Activated CD4-positive, alpha-beta T cell treated with anti-CD3 and anti-CD28 coated beads for 36 hours (primary cell): ENCODE results near the gene KLHL24. TPM values are rescaled to one million over a fixed set of nuclear protein-coding genes. Genes with fewer than 3 reads are reported as not detected.
"Not testable (repeated sequence)": the region's sequence is repeated elsewhere in the genome, so short reads cannot be mapped to it uniquely, and the experiment has no call there.

Experiments used
- ATAC-seq: fragments of 200-7000 bp; cut with Tn5 transposase; one replicate; pipeline ENCODE4 v1.10.0; 2021; ENCODE audit warnings: mild to moderate bottlenecking, moderate library complexity
- CTCF ChIA-PET: fragments of 350-600 bp; sonication (Branson Sonifier 250); formaldehyde crosslinking; loops from one replicate; lab custom pipeline; 2021; ENCODE audit warnings: antibody characterized with exemption; lab: Charles Lee
- POLR2A ChIA-PET: fragments of 350-600 bp; sonication (Branson Sonifier 250); formaldehyde crosslinking; loops from one replicate; lab custom pipeline; 2021; ENCODE audit warnings: antibody characterized with exemption, inconsistent platforms; lab: Charles Lee
- DNase-seq: peaks from one replicate; pipeline ENCODE4 v3.0.0-alpha.2; 2020
- H3K27ac Mint-ChIP-seq: one replicate; pipeline ENCODE4 v1.8.0; 2021; ENCODE audit warnings: mixed read lengths
- H3K27me3 Mint-ChIP-seq: one replicate; pipeline ENCODE4 v1.8.0; 2021; ENCODE audit warnings: mixed read lengths
- H3K36me3 Mint-ChIP-seq: one replicate; pipeline ENCODE4 v1.8.0; 2021; ENCODE audit warnings: low read depth, mixed read lengths
- H3K4me1 Mint-ChIP-seq: one replicate; pipeline ENCODE4 v1.8.0; 2021; ENCODE audit warnings: mixed read lengths
- H3K4me3 Mint-ChIP-seq: one replicate; pipeline ENCODE4 v1.8.0; 2021; ENCODE audit warnings: mild to moderate bottlenecking, moderate library complexity, mixed read lengths
- H3K9me3 Mint-ChIP-seq: one replicate; pipeline ENCODE4 v1.8.0; 2021; ENCODE audit warnings: low read depth, mixed read lengths
- intact Hi-C, 2 experiments: fragments of 100-400 bp; cut with DNase I in 1 of 2; cut with micrococcal nuclease in 1 of 2; formaldehyde crosslinking; loops; one replicate each; pipeline versions ENCODE4 v1.14.2 to v1.15.1; 2022 to 2024; cut with DNase I, micrococcal nuclease
- total RNA-seq, 2 experiments: library from RNA; stranded (reverse); gene quantifications; one replicate each; pipeline ENCODE4 v1.2.3, GENCODE V29; 2021

Gene KLHL24
- total RNA-seq, 2 experiments from 2014 or later, result 9.6 to 15.8 TPM

- ChIA-PET CTCF (interaction anchor here (0.8 to 1.3 kb wide), 2 partner anchors 26 to 59 kb away, joined by 3 to 4 read pairs; no protein-coding TSS in a partner anchor), POLR2A (interaction anchor here (0.7 kb wide), 1 partner anchor 33 kb away, joined by 3 read pairs; no protein-coding TSS in a partner anchor)
- Mint-ChIP-seq H3K4me3 (no peak overlapping the region), H3K27me3 (no peaks in the 10 kb centered on the region), H3K9me3 (no peaks in the 10 kb centered on the region), H3K27ac (peak overlapping the region; percentile 9), H3K36me3 (peaks cover 18% of the 10 kb centered on the region), H3K4me1 (peaks cover 25% of the 10 kb centered on the region)
- DNase-seq, result no peak
- ATAC-seq, result no peak
- intact Hi-C loops, result loop anchor here (5.0 to 10.0 kb wide), 2 partner anchors 228 to 489 kb away; partner anchors contain the start of gene ABCF3 (in 1 of the 2)
Observed at GRCh38 chr3:183695569-183696364, 60.3 kb downstream of the KLHL24 start.

- no peaks in the 10 kb centered on the region for H3K9me3 Mint-ChIP-seq
- ChIA-PET POLR2A (interaction anchor here (0.8 to 1.7 kb wide), 5 partner anchors 15 to 184 kb away, joined by 3 to 19 read pairs (median 4); partner anchors contain the start of gene KLHL24), CTCF (interaction anchor here (0.7 to 1.3 kb wide), 5 partner anchors 60 to 276 kb away, joined by 3 to 4 read pairs (median 4); partner anchors contain the start of gene KLHL24)
- ATAC-seq (peak; percentile 3), DNase-seq (no peak)
- peak overlapping the region; percentile 91 for H3K4me3 Mint-ChIP-seq
- H3K36me3 Mint-ChIP-seq, result peaks cover 25% of the 10 kb centered on the region
- no peaks in the 10 kb centered on the region for H3K27me3 Mint-ChIP-seq
- peaks cover 31% of the 10 kb centered on the region for H3K4me1 Mint-ChIP-seq
- intact Hi-C loops, result loop anchor here (1.0 to 10.0 kb wide), 7 partner anchors 60 to 598 kb away; partner anchors contain the start of genes ABCF3 (in 1 of the 2) and MCCC1 (in 1 of the 2)
- peak overlapping the region; percentile 89 for H3K27ac Mint-ChIP-seq
Observed at GRCh38 chr3:183697123-183697609, 61.7 kb downstream of the KLHL24 start.

- intact Hi-C loops, result loop anchor here (1.0 to 10.0 kb wide), 8 partner anchors 60 to 601 kb away; partner anchors contain the start of genes ABCF3 (in 1 of the 2), MCCC1 (in 1 of the 2) and PSMD2 (in 1 of the 2)
- H3K4me1 Mint-ChIP-seq, result peaks cover 31% of the 10 kb centered on the region
- peak; percentile 81 for ATAC-seq
Observed at GRCh38 chr3:183697610-183698317, 62.3 kb downstream of the KLHL24 start, which contains the start of gene YEATS2. TSS of gene YEATS2 (plus strand) at chr3:183697797. CDS start at chr3:183715163, 17,366 bp downstream.

GRCh38 chr3:183698318-183698751, 62.9 kb downstream of the KLHL24 start:
- Mint-ChIP-seq H3K4me3 (peak overlapping the region; percentile 91), H3K27me3 (no peaks in the 10 kb centered on the region), H3K36me3 (peaks cover 25% of the 10 kb centered on the region), H3K27ac (peak overlapping the region; percentile 88), H3K9me3 (no peaks in the 10 kb centered on the region), H3K4me1 (peaks cover 36% of the 10 kb centered on the region)
- ChIA-PET CTCF (interaction anchor here (0.6 kb wide), 1 partner anchor 1260 kb away, joined by 4 read pairs; no protein-coding TSS in a partner anchor), POLR2A (interaction anchor here (1.7 kb wide), 1 partner anchor 62 kb away, joined by 19 read pairs; the partner anchor contains the start of gene KLHL24)
- ATAC-seq, result peak; percentile 14
- DNase-seq, result peak; percentile 52
- intact Hi-C loops, result loop anchor here (1.0 to 10.0 kb wide), 4 partner anchors 144 to 600 kb away; partner anchors contain the start of genes ABCF3 (in 1 of the 2) and PSMD2 (in 1 of the 2)

More at GRCh38 chr3:183697610-183698317, 62.3 kb downstream of the KLHL24 start, which contains the start of gene YEATS2:
- POLR2A ChIA-PET, result interaction anchor here (0.8 to 1.7 kb wide), 5 partner anchors 15 to 185 kb away, joined by 3 to 19 read pairs (median 4); partner anchors contain the start of gene KLHL24
- H3K27me3 Mint-ChIP-seq, result no peaks in the 10 kb centered on the region
- H3K9me3 Mint-ChIP-seq, result no peaks in the 10 kb centered on the region
- peak within 1 kb of the TSS; percentile 89 for H3K27ac Mint-ChIP-seq
- CTCF ChIA-PET, result interaction anchor here (0.6 to 1.1 kb wide), 5 partner anchors 61 to 1260 kb away, joined by 3 to 4 read pairs (median 4); partner anchors contain the start of gene KLHL24
- peak within 1 kb of the TSS; percentile 91 for H3K4me3 Mint-ChIP-seq
- H3K36me3 Mint-ChIP-seq, result peaks cover 25% of the 10 kb centered on the region
- DNase-seq, result peak; percentile 91

GRCh38 chr3:183698756-183699155, 63.3 kb downstream of the KLHL24 start:
- peaks cover 25% of the 10 kb centered on the region for H3K36me3 Mint-ChIP-seq
- no peaks in the 10 kb centered on the region for H3K27me3 Mint-ChIP-seq
- H3K27ac Mint-ChIP-seq, result peak overlapping the region; percentile 88
- peak overlapping the region; percentile 91 for H3K4me3 Mint-ChIP-seq
- intact Hi-C loops, result loop anchor here (1.0 to 10.0 kb wide), 4 partner anchors 144 to 600 kb away; partner anchors contain the start of genes ABCF3 (in 1 of the 2) and PSMD2 (in 1 of the 2)
- DNase-seq (peak; percentile 19), ATAC-seq (no peak)
- H3K4me1 Mint-ChIP-seq, result peaks cover 40% of the 10 kb centered on the region
- POLR2A ChIA-PET, result interaction anchor here (0.7 to 1.7 kb wide), 3 partner anchors 61 to 62 kb away, joined by 3 to 19 read pairs (median 3); partner anchors contain the start of gene KLHL24
- CTCF ChIA-PET, result interaction anchor here (0.7 kb wide), 1 partner anchor 14 kb away, joined by 3 read pairs; no protein-coding TSS in a partner anchor
- H3K9me3 Mint-ChIP-seq, result no peaks in the 10 kb centered on the region

- Mint-ChIP-seq H3K27me3 (no peaks in the 10 kb centered on the region), H3K4me1 (peaks cover 43% of the 10 kb centered on the region), H3K4me3 (peak overlapping the region; percentile 91), H3K9me3 (no peaks in the 10 kb centered on the region), H3K27ac (peak overlapping the region; percentile 88), H3K36me3 (peaks cover 25% of the 10 kb centered on the region)
- DNase-seq (no peak), ATAC-seq (no peak)
- ChIA-PET CTCF (interaction anchor here (0.5 to 0.9 kb wide), 3 partner anchors 13 to 184 kb away, joined by 3 to 7 read pairs (median 3); no protein-coding TSS in a partner anchor), POLR2A (interaction anchor here (0.5 to 1.2 kb wide), 3 partner anchors 62 to 75 kb away, joined by 3 to 6 read pairs (median 3); no protein-coding TSS in a partner anchor)
- intact Hi-C loops, result loop anchor here (2.0 to 10.0 kb wide), 3 partner anchors 232 to 599 kb away; partner anchors contain the start of genes ABCF3 (in 1 of the 2) and PSMD2 (in 1 of the 2)
Observed at GRCh38 chr3:183699238-183699947, 64.0 kb downstream of the KLHL24 start.

- peaks cover 49% of the 10 kb centered on the region for H3K4me1 Mint-ChIP-seq
- H3K36me3 Mint-ChIP-seq, result peaks cover 35% of the 10 kb centered on the region
- H3K27me3 Mint-ChIP-seq, result no peaks in the 10 kb centered on the region
- no peak for ATAC-seq
- DNase-seq, result no peak
- ChIA-PET CTCF (interaction anchor here (1.0 kb wide), 1 partner anchor 50 kb away, joined by 3 read pairs; no protein-coding TSS in a partner anchor), POLR2A (no interaction called here)
- no peak overlapping the region for H3K4me3 Mint-ChIP-seq
- no peaks in the 10 kb centered on the region for H3K9me3 Mint-ChIP-seq
- no peak overlapping the region for H3K27ac Mint-ChIP-seq
- intact Hi-C loops, result no loop called here
Observed at GRCh38 chr3:183701744-183702143, 66.3 kb downstream of the KLHL24 start.

GRCh38 chr3:183703892-183704291, 68.5 kb downstream of the KLHL24 start:
- POLR2A ChIA-PET, result interaction anchor here (0.6 kb wide), 2 partner anchors 236 to 786 kb away, joined by 3 to 5 read pairs; no protein-coding TSS in a partner anchor
- CTCF ChIA-PET, result interaction anchor here (0.7 to 1.5 kb wide), 3 partner anchors 13 to 234 kb away, joined by 3 to 5 read pairs (median 4); no protein-coding TSS in a partner anchor
- peaks cover 35% of the 10 kb centered on the region for H3K36me3 Mint-ChIP-seq
- DNase-seq, H3K4me3 Mint-ChIP-seq, H3K27ac Mint-ChIP-seq, ATAC-seq, H3K9me3 Mint-ChIP-seq, intact Hi-C loops, H3K27me3 Mint-ChIP-seq: not testable (repeated sequence)
- H3K4me1 Mint-ChIP-seq, result peaks cover 45% of the 10 kb centered on the region

GRCh38 chr3:183710231-183710630, 74.8 kb downstream of the KLHL24 start:
- peaks cover 15% of the 10 kb centered on the region for H3K36me3 Mint-ChIP-seq
- peaks cover 13% of the 10 kb centered on the region for H3K4me1 Mint-ChIP-seq
- no peak overlapping the region for H3K4me3 Mint-ChIP-seq
- no peak overlapping the region for H3K27ac Mint-ChIP-seq
- ATAC-seq (no peak), DNase-seq (no peak)
- POLR2A ChIA-PET, result no interaction called here
- intact Hi-C loops, result loop anchor here in 1 of 2 experiments (5.0 kb wide), 1 partner anchor 72 kb away; no protein-coding TSS in a partner anchor
- no peaks in the 10 kb centered on the region for H3K9me3 Mint-ChIP-seq
- CTCF ChIA-PET, result interaction anchor here (0.8 kb wide), 1 partner anchor 229 kb away, joined by 3 read pairs; no protein-coding TSS in a partner anchor
- no peaks in the 10 kb centered on the region for H3K27me3 Mint-ChIP-seq
